ENCODE results near the gene ANKIB1. TPM values are rescaled to one million over a fixed set of nuclear protein-coding genes. Genes with fewer than 3 reads are reported as not detected.
A peak's percentile ranks its signal among the peaks of the same experiment; 100 is the strongest.
"Not testable (repeated sequence)": the region's sequence is repeated elsewhere in the genome, so short reads cannot be mapped to it uniquely, and the experiment has no call there.

Gene ANKIB1
- total RNA-seq, 1 experiment from 2014 or later: 31.9 TPM

- no peak for DNase-seq (ENCODE audit: low spot score)
Measured at GRCh38 chr7:92402920-92403759, 157.4 kb downstream of the ANKIB1 start.

GRCh38 chr7:92403760-92404074, 157.9 kb downstream of the ANKIB1 start:
- no peak for DNase-seq (ENCODE audit: low spot score)

- no peak for DNase-seq (ENCODE audit: low spot score)
Measured at GRCh38 chr7:92404170-92404614, 158.4 kb downstream of the ANKIB1 start.

- DNase-seq (ENCODE audit: low spot score): no peak
Measured at GRCh38 chr7:92409357-92409756, 163.6 kb downstream of the ANKIB1 start.

- not testable (repeated sequence) for DNase-seq (ENCODE audit: low spot score)
Measured at GRCh38 chr7:92410162-92410561, 164.4 kb downstream of the ANKIB1 start.

- DNase-seq (ENCODE audit: low spot score): no peak
Measured at GRCh38 chr7:92412745-92413144, 167.0 kb downstream of the ANKIB1 start.

- DNase-seq (ENCODE audit: low spot score): no peak
Measured at GRCh38 chr7:92413550-92413949, 167.8 kb downstream of the ANKIB1 start.

- DNase-seq (ENCODE audit: low spot score): no peak
Measured at GRCh38 chr7:92415225-92415624, 169.5 kb downstream of the ANKIB1 start.

GRCh38 chr7:92417913-92418312, 172.1 kb downstream of the ANKIB1 start:
- no peak for DNase-seq (ENCODE audit: low spot score)

GRCh38 chr7:92421676-92422435, 176.1 kb downstream of the ANKIB1 start:
- DNase-seq (ENCODE audit: low spot score): peak; percentile 23

GRCh38 chr7:92422926-92423325, 177.2 kb downstream of the ANKIB1 start:
- DNase-seq (ENCODE audit: low spot score): no peak

GRCh38 chr7:92423710-92424131, 177.9 kb downstream of the ANKIB1 start:
- DNase-seq (ENCODE audit: low spot score): no peak

- no peak for DNase-seq (ENCODE audit: low spot score)
Measured at GRCh38 chr7:92425311-92425947, 179.7 kb downstream of the ANKIB1 start.

GRCh38 chr7:92427193-92427592, 181.4 kb downstream of the ANKIB1 start:
- DNase-seq (ENCODE audit: low spot score): no peak

- DNase-seq (ENCODE audit: low spot score): no peak
Measured at GRCh38 chr7:92432299-92432946, 186.6 kb downstream of the ANKIB1 start.

- DNase-seq (ENCODE audit: low spot score): no peak
Measured at GRCh38 chr7:92433019-92433418, 187.2 kb downstream of the ANKIB1 start.

GRCh38 chr7:92435542-92435941, 189.8 kb downstream of the ANKIB1 start:
- no peak for DNase-seq (ENCODE audit: low spot score)

GRCh38 chr7:92436612-92437445, 191.1 kb downstream of the ANKIB1 start:
- no peak for DNase-seq (ENCODE audit: low spot score)

GRCh38 chr7:92437956-92438491, 192.2 kb downstream of the ANKIB1 start:
- DNase-seq (ENCODE audit: low spot score): no peak

GRCh38 chr7:92442720-92443119, 196.9 kb downstream of the ANKIB1 start:
- not testable (repeated sequence) for DNase-seq (ENCODE audit: low spot score)

GRCh38 chr7:92446869-92447344, 201.1 kb downstream of the ANKIB1 start:
- no peak for DNase-seq (ENCODE audit: low spot score)

Data from H4 (cell line).